GM10266 (cell line): ENCODE measurements around the gene RPS6KA1.
"Not testable (repeated sequence)": the region's sequence is repeated elsewhere in the genome, so short reads cannot be mapped to it uniquely, and the experiment has no call there.

Experiments used
- DNase-seq: peaks from one replicate; pipeline ENCODE4 v3.0.0; 2012; ENCODE audit errors: extremely low spot score
- CTCF ChIP-seq: IDR thresholded peaks from 2 replicates; pipeline ENCODE4 v1.5.1; 2012; ENCODE audit warnings: mild to moderate bottlenecking, low read depth; ENCODE audit not compliant: control insufficient read depth, insufficient read depth; ENCODE audit errors: missing control alignments

Gene RPS6KA1

GRCh38 chr1:26498894-26499293 is 30.7 kb upstream of the RPS6KA1 start:
- no peak for DNase-seq
- no peak for TF ChIP-seq CTCF

- peak; percentile 97 for DNase-seq
- no peak for TF ChIP-seq CTCF
These were observed 28.9 kb upstream of the RPS6KA1 start for GRCh38 chr1:26500488-26501175.

- DNase-seq = not testable (repeated sequence)
These were observed 18.9 kb upstream of the RPS6KA1 start for GRCh38 chr1:26510711-26511110.

- DNase-seq = not testable (repeated sequence)
These were observed 13.7 kb upstream of the RPS6KA1 start for GRCh38 chr1:26515836-26516235.

GRCh38 chr1:26516987-26517765 is 12.4 kb upstream of the RPS6KA1 start:
- TF ChIP-seq CTCF = no peak
- DNase-seq = no peak

GRCh38 chr1:26517766-26518049 is 11.9 kb upstream of the RPS6KA1 start:
- TF ChIP-seq CTCF = no peak
- DNase-seq = no peak

GRCh38 chr1:26518355-26518754 is 11.2 kb upstream of the RPS6KA1 start:
- no peak for TF ChIP-seq CTCF
- DNase-seq = no peak

- no peak for DNase-seq
- TF ChIP-seq CTCF = no peak
These were observed 9.2 kb upstream of the RPS6KA1 start for GRCh38 chr1:26520339-26520738.
